GM04504 (cell line): ENCODE results near the gene SLC12A6.
"Not testable (repeated sequence)": the region's sequence is repeated elsewhere in the genome, so short reads cannot be mapped to it uniquely, and the experiment has no call there.

Experiments used
- DNase-seq: peaks from one replicate; pipeline ENCODE4 v3.0.0-alpha.2; 2012; ENCODE audit warnings: low read depth

Gene SLC12A6

GRCh38 chr15:34337557-34338306, at the start of gene SLC12A6:
Gene SLC12A6, minus strand, starts transcription at chr15:34337781. Its CDS starts 1,101 bp downstream, at chr15:34336680.
- DNase-seq = peak; percentile 82

- DNase-seq = not testable (repeated sequence)
Observed at GRCh38 chr15:34381829-34382521, 44.4 kb upstream of the SLC12A6 start.

- DNase-seq = not testable (repeated sequence)
Observed at GRCh38 chr15:34380491-34380890, 42.9 kb upstream of the SLC12A6 start.

DNA sequence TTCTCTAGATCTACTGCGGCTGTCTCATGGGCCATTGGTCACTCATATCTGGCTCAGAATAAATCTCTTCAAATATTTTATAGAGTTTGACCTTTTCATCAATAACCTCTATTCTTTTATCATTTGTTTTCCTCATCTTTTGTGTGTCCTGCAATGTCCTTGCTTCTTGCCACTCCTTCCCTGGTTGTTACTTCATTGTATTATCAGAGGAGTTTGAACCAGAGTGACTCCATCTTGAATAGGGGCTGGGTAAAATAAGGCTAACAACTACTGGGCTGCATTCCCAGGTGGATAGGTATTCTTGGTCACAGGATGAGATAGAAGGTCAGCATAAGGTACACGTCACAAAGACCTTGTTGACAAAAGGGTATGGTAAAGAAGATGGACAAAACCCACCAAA, 39.3 kb upstream of the SLC12A6 start:
- DNase-seq = no peak

DNA sequence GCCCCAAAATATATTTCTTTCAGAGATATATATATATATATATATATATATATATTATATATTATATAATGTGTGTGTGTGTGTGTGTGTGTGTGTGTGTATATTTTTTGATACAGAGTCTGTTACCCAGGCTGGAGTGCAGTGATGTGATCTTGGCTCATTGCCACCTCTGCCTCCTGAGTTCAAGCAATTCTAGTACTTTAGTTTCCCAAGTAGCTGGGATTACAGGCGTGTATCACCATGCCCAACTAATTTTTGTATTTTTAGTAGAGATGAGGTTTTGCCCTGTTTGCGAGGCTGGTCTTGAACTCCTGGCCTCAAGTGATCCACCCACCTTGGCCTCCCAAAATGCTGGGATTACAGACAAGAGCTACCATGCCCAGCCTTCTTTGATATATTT, 38.0 kb upstream of the SLC12A6 start:
- DNase-seq = not testable (repeated sequence)

DNA sequence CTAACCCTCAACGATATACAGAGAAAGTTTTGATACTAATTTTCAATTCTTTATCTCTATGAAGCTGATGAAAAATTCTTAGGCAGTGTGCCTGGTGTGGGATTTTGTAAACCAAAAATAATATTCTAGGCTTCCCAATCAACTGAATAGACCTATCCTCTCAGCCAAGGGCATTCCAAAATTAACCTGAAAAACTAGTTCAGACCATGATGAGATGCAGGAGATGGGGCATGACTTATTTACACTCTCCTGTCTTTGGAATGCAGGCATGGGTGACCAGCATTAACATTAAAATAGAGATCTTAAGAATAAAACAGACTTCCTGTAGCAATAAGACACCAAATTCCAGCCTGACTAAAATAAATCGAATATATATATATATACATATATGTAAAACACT, 37.2 kb upstream of the SLC12A6 start:
- DNase-seq = no peak

DNA sequence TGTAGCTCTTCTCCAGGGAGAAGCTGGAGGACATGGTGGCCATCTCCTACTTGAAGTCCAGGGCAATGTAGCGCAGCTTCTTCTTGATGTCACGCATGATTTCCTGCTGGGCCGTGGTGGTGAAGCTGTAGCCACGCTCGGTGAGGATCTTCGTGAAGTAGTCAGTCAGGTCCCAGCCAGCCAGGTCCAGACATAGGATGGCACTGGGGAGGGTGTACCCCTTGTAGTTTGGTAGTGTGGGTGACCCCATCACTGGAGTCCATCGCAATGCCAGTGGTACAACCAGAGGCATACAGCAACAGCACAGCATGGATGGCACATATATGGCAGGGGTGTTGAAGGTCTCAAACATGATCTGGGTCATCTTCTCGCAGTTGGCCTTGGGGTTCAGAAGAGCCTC, 36.4 kb upstream of the SLC12A6 start:
- DNase-seq = no peak

DNA sequence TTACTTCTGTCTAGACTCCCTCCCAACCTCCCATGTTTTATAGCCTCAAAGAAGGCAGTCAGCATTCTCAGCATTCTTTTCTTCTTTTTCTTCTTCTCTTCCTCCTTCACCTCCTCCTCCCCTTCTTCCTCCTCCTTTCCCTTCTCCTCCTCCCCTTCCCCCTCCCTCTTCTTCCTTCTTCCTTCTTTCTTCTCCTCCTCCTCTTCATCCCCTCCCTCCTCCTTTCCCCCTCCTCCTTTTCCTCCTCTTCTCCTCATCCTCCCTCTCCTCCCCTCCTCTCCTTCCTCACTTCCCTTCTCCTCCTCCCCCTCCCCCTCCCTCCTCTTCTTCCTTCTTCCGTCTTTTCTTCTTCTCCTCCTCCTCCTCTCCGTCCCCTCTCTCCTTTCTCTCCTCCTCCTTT, 33.1 kb upstream of the SLC12A6 start:
- DNase-seq = no peak

GRCh38 chr15:34370129-34370528, 32.5 kb upstream of the SLC12A6 start:
- no peak for DNase-seq

DNA sequence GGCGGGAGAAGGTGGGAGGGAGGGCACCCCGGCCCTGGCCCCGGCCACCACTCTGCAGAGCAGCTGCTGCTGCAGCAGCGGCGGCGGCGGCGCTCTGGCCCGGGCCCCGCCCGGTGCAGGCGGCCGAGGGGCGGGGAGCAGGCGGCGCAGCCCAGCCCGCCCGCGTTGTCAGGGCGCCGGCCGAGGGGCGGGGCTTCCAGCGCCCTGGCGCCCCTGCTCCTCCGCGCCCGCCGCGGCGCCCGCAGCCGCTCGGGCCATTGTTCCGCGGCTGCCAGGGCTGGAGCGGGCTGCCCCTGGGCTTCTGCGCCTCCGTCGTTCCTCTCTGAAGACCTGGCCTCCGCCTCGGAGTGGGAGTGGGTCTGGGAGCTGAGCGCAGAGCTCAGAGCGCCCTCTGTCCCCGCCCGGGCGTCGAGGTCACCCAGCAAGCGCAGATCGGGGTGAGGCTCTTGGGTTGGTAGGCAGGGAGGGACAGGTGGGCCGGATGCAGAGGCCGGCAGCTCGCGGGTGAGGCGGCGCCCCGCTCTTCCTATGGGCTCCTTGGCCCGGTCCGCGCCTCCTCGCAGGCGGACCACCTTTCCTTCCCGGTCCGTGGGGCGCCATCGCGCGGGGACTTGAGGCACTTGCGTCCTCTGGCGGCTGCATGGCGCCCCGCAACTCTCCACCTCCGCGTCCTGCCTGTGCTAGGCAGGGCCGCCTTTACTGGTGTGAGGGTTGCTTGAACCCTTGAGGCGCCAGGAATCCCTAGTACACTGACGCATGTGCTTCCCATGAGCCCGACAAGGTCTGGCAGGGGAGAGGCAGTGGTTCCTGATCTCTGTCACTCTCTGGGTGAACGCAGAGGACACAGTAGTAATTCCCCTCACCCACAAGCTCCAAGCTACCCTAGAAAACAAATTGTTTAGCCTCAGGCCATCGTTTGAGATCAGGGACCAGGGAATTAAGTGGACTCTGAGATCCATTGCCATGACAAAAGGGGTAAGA, 29.8 kb upstream of the SLC12A6 start, which contains the start of gene LPCAT4:
Gene LPCAT4 (minus strand): TSS at position 96 of the 981 bp plus-strand sequence. CDS start 96 bp downstream, outside the sequence.
- peak; percentile 62 for DNase-seq

DNA sequence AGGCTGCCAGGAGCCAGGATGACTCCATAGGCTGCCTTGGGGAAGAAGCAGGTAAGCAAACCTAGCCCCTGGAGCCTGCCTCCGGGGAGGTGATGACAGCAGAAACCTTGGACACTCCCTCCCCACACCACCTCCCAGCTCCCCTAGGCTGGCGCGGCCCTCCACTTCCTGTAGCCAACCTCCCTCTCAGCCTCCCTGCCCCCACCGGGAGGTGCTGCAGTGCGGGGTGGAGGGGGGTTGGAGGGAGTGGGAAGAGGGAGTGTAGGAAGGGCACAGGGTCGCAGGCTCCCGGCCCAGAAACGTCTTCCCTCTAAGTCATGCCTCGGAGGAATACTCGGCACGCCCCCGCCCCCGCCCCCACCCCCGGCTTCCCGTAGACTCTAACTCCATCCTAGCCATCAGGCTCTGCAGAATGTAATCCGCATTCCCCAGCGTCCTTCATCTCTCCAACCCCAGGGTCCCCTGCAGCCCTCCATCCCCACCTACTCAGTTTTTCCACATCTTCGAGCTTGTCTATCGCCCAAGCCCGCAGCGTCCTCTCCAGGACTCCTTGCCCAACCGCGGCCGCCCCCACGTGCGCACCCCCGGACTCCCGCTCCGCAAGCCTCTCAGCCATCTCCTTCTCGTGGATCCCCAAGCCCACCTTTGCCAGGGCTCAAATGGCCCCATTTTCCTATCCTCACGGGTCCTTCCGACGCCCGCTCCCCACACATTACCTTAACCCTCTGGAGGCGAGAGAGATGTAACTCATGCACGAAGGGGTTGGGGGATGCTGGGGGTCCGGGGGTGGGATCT, 28.9 kb upstream of the SLC12A6 start:
- no peak for DNase-seq

DNA sequence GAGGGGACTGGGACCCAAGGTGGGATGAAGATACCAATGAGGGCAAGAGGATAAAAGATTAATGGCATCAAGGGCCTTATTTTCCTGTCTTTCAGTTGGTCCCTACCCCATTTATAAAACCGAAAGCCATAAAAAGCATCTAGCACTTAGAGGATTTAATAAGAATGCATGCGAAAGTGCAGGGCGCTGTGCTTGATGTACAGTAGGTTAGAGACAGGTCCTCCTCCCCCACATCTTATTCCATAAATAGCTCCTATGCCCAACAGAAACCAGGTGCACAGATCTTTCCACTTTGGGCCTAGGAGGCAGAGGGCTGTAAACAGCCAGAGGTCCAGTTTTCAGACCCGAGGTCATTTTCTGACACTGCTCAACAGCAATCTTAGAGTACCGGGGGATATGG, 28.3 kb upstream of the SLC12A6 start:
- no peak for DNase-seq

- no peak for DNase-seq
Observed at GRCh38 chr15:34365091-34365825, 27.7 kb upstream of the SLC12A6 start.

DNA sequence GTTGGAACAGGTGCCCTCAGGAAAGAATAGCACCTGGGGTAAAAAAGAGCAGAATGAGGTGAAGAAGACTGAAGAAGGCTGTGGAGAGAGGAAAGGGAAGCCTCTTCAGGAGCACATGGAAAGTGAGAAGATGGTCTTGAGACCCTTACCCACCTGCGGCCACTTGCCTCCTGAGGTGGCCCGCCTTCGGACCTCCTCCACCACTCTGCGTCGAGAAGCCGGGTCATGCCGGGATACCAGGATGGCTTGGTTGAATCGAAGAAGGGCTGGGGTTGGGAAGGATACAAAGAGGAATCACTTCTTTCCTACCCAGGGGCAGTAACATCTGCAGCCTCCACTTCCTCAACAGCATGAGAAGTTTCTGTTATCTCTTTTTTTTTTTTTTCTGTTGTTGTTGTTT, 26.5 kb upstream of the SLC12A6 start:
- DNase-seq = no peak

- no peak for DNase-seq
Observed at GRCh38 chr15:34362047-34362773, 24.6 kb upstream of the SLC12A6 start.

GRCh38 chr15:34361278-34361677, 23.7 kb upstream of the SLC12A6 start:
- no peak for DNase-seq

GRCh38 chr15:34360298-34360697, 22.7 kb upstream of the SLC12A6 start:
- DNase-seq = no peak

- DNase-seq = no peak
Observed at GRCh38 chr15:34359416-34359815, 21.8 kb upstream of the SLC12A6 start.

DNA sequence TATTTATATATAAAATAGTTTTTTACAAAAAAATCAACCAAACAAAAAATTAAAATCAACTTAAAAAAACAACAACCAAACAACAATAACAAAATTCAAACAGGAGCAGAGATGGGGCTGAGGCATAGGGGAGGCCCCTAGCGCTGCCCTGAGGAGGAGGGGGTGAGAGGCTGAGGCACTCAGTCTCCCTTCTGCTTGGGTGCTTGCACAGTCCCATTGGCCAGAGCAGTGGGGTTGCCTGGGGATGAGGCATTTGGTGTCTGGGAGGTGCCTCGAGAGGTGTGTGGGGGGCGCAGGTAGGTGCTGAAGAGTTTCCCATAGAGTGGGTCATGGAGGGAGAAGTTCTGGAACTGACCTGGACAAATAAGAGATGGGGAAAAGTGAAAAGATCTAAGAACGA, 21.4 kb upstream of the SLC12A6 start:
- no peak for DNase-seq

- DNase-seq = no peak
Observed at GRCh38 chr15:34358367-34358766, 20.8 kb upstream of the SLC12A6 start.
